ENCODE measurements around the gene ZEB2.

DNA sequence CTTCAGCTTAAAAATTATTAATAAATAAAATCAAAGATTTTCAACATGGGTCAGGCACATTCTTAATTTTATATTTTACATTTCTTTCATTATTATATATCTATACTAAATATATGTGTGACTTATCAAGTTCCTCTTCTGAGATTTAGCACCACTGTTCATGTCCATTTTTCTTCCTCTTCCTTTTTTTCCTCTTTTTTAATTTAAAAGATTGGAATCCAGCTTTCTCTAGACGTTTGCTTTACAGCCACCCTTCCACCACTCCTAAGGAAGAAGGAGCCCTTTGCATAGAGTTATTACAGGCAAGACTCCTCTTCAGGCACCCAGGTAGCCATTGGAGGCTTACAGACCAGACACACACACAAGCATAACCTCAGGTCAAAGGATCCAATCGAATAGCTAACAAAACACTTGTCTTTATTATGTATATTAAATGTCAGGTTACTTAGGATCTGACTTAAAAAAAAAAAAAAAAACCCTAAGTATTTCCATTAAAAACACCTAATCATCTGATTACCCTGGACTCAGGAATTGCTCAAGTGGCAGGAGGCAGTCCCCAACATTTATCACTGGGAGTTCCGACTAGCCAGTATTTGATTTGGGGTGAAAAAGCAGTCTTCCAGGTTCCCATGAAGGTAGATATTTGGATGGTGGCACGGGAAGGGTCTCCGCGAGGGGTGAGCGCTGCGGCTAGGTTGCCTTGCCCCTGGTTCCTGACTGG lies 2.4 kb upstream of the ZEB2 start:
- TF ChIP-seq POLR2A (IDR thresholded peaks at IDR 0.05), result no peak
- TF ChIP-seq, protein P1, sequence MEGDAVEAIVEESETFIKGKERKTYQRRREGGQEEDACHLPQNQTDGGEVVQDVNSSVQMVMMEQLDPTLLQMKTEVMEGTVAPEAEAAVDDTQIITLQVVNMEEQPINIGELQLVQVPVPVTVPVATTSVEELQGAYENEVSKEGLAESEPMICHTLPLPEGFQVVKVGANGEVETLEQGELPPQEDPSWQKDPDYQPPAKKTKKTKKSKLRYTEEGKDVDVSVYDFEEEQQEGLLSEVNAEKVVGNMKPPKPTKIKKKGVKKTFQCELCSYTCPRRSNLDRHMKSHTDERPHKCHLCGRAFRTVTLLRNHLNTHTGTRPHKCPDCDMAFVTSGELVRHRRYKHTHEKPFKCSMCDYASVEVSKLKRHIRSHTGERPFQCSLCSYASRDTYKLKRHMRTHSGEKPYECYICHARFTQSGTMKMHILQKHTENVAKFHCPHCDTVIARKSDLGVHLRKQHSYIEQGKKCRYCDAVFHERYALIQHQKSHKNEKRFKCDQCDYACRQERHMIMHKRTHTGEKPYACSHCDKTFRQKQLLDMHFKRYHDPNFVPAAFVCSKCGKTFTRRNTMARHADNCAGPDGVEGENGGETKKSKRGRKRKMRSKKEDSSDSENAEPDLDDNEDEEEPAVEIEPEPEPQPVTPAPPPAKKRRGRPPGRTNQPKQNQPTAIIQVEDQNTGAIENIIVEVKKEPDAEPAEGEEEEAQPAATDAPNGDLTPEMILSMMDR (IDR thresholded peaks at IDR 0.05), result no peak

Measured in sigmoid colon (tissue), 3 donors.